Heart left ventricle (tissue), 16 donors: ENCODE measurements around the gene CCNA2. TPM values are rescaled to one million over a fixed set of nuclear protein-coding genes. Genes with fewer than 3 reads are reported as not detected.

ENCODE experiments used
- ATAC-seq, 4 donors: fragments of 200-7000 bp; cut with Tn5 transposase; one replicate each; pipeline ENCODE4 v1.9.1; 2020 to 2022; ENCODE audit warnings: moderate library complexity in 4 of 4, mild to moderate bottlenecking in 3 of 4, moderate number of reproducible peaks in 1 of 4
- DNase-seq, 5 donors: peaks; one replicate each; pipeline ENCODE4 v3.0.0-alpha.2; 2020
- H3K27ac ChIP-seq, 12 donors: fragments of 200-600 bp; sonication (generic) in 4 of 12; one replicate each; pipeline versions ENCODE4 v1.5.0 to v1.8.0; 2016 to 2022; ENCODE audit warnings: mild to moderate bottlenecking in 2 of 12
- H3K27me3 ChIP-seq, 9 donors: fragments of 200-600 bp; sonication (generic) in 2 of 9; one replicate each; pipeline versions ENCODE4 v1.5.1 to v1.8.0; 2016 to 2022; ENCODE audit warnings: mild to moderate bottlenecking in 3 of 9
- H3K36me3 ChIP-seq, 9 donors: fragments of 200-600 bp; sonication (generic) in 2 of 9; one replicate each; pipeline versions ENCODE4 v1.5.0 to v1.8.0; 2018 to 2022; ENCODE audit warnings: mild to moderate bottlenecking in 2 of 9
- H3K4me1 ChIP-seq, 12 donors: fragments of 200-600 bp; sonication (generic) in 4 of 12; one replicate each; pipeline versions ENCODE4 v1.5.0 to v1.8.0; 2016 to 2022; ENCODE audit warnings: mild to moderate bottlenecking in 3 of 12
- H3K4me3 ChIP-seq, 12 donors: fragments of 200-600 bp; sonication (generic) in 4 of 12; one replicate each; pipeline versions ENCODE4 v1.5.0 to v1.8.0; 2017 to 2022; ENCODE audit warnings: mild to moderate bottlenecking in 9 of 12, moderate library complexity in 4 of 12
- H3K9me3 ChIP-seq, 12 donors: fragments of 200-600 bp; sonication (generic) in 4 of 12; one replicate each; pipeline versions ENCODE4 v1.5.0 to v1.8.0; 2016 to 2022; ENCODE audit warnings: mild to moderate bottlenecking in 1 of 12
- CTCF ChIP-seq, 12 donors: fragments of 200-600 bp; sonication (generic) in 4 of 12; IDR thresholded peaks; one replicate each; pipeline versions ENCODE4 v1.5.0 to v1.8.0; 2018 to 2022; ENCODE audit warnings: antibody characterized with exemption in 12 of 12, mild to moderate bottlenecking in 5 of 12
- POLR2A ChIP-seq, 2 donors: fragments of 450-650 bp; IDR thresholded peaks; one replicate each; pipeline ENCODE4 v1.6.1; 2017; ENCODE audit warnings: antibody characterized with exemption in 2 of 2, mild to moderate bottlenecking in 2 of 2, moderate library complexity in 2 of 2
- WGBS, 4 donors: extraction: QIAGEN DNeasy Blood & Tissue Kit in 2 of 4; methylation state at CpG; one replicate each; pipeline versions ENCODE4 v1.1.5 to v1.1.7; 2013 to 2018; 5-methylcytosine and 5-hydroxymethylcytosine counted together
- intact Hi-C, 10 donors: fragments of 100-400 bp; cut with DNase I; formaldehyde crosslinking; loops; one replicate each; pipeline versions ENCODE4 v1.11.1 to v1.14.2; 2022
- polyA plus RNA-seq, 2 donors: library from polyadenylated mRNA; stranded (reverse); fragments of 200-250 nt; gene quantifications; one replicate each; pipeline ENCODE4 v1.2.3, GENCODE V29; 2013
- total RNA-seq, 9 donors: library from RNA; depleted of rRNA in 2 of 9; stranded (reverse); fragments of >200 nt in 2 of 9; fragmentation: NEBNext Ultra II Directional in 3 of 9; extraction: Animal tissue kit (Norgen Biotek cat#: 25700) in 3 of 9; gene quantifications; one replicate each; pipeline versions ENCODE4 v1.1.0 to v1.2.4, GENCODE V29; 2016 to 2023
- donor health status: ischemic (EF 13 %, LVEDD 7.1; RV severe dilation, severe dysfunction).
- donor health status: healthy with polysubstance abuse.
- donor health status: DM: no; HTN: yes; CAD: no.
- donor health status: DM: no; HTN: no; CAD: no.
- donor health status: ischemic (EF 25% LVEDD 6.9; RV normal size, moderate dysfunction).
- donor health status: ischemic (EF 25% LVEDD 5.7; RV mildly dilated, moderate dysfunction).
- donor health status: healthy.
- donor health status: DM: yes; HTN: yes; CAD: no.
- donor health status: ischemic (EF 35%, LVEDD 5.7; RV mildly dilated, moderate dysfunction).
- donor health status: nonischemic (EF 11% LVEDD 7.7; RV severe dilation, severe dysfunction).
- donor health status: DM: yes; HTN: yes; CAD: no.
- donor health status: PGD.
- donor health status: ischemic (EF 29% LVEDD 5.4; RV normal size, mild dysfunction).
- donor health status: nonischemic (EF 23%, LVEDD 6.1; RV moderate dilation, normal function).

CCNA2 gene
- total and polyA plus RNA-seq, 11 donors, result 0.09 to 9.4 (median 0.40) TPM; not detected in 1

- 0 to 1% (median 0%) methylated on average over 33 to 48 of the region's 48 CpGs for WGBS, 4 donors
- peaks cover 0 to 39% (median 36%) of the 10 kb centered on the region in 9 donors for H3K36me3 ChIP-seq
- TF ChIP-seq CTCF (IDR thresholded peaks at IDR 0.05) (no peak), POLR2A (IDR thresholded peaks at IDR 0.05) (peak in 1 of 2 donors; percentile 72)
- H3K4me1 ChIP-seq, result peaks cover 0 to 30% (median 11%) of the 10 kb centered on the region in 12 donors
- H3K4me3 ChIP-seq, result peak within 1 kb of the TSS; percentile 65 to 98 (median 85)
- DNase-seq (peak; percentile 95 to 97 (median 95)), ATAC-seq (peak; percentile 96 to 98 (median 98))
- no peaks in the 10 kb centered on the region for H3K9me3 ChIP-seq
- H3K27ac ChIP-seq, result peak within 1 kb of the TSS; percentile 73 to 95 (median 91)
- H3K27me3 ChIP-seq, result no peaks in the 10 kb centered on the region
- intact Hi-C loops, result loop anchor here in 3 of 10 donors (1.0 to 5.0 kb wide), 5 partner anchors 22 to 105 kb away; partner anchors contain the start of genes ANXA5 (in 2 of the 3), BBS7 (in 1 of the 3) and CCNA2 (in 1 of the 3)
Observed at GRCh38 chr4:121800961-121801714, 22.5 kb downstream of the CCNA2 start, which contains the start of gene EXOSC9. Gene EXOSC9 (plus strand): TSS chr4:121801323. CDS start chr4:121801425, 102 bp downstream.

GRCh38 chr4:121800638-121800960 is 23.1 kb downstream of the CCNA2 start:
- intact Hi-C loops, result loop anchor here in 1 of 10 donors (2.0 to 5.0 kb wide), 3 partner anchors 24 to 104 kb away; partner anchors contain the start of genes ANXA5 and BBS7
- H3K27ac ChIP-seq, result peak overlapping the region; percentile 73 to 95 (median 91)
- TF ChIP-seq CTCF (IDR thresholded peaks at IDR 0.05) (no peak), POLR2A (IDR thresholded peaks at IDR 0.05) (no peak)
- no peak for DNase-seq
- 35 to 62% (median 42%) methylated on average over 8 of the region's 8 CpGs for WGBS, 4 donors
- H3K4me1 ChIP-seq, result peaks cover 0 to 30% (median 11%) of the 10 kb centered on the region in 12 donors
- peaks cover 0 to 33% (median 30%) of the 10 kb centered on the region in 9 donors for H3K36me3 ChIP-seq
- no peaks in the 10 kb centered on the region for H3K9me3 ChIP-seq
- peak in 3 of 4 donors; percentile 15 to 38 (median 33) for ATAC-seq
- H3K4me3 ChIP-seq, result peak overlapping the region; percentile 65 to 98 (median 85)
- no peaks in the 10 kb centered on the region for H3K27me3 ChIP-seq

GRCh38 chr4:121799867-121800501 is 23.7 kb downstream of the CCNA2 start:
- H3K9me3 ChIP-seq, result no peaks in the 10 kb centered on the region
- H3K36me3 ChIP-seq, result peaks cover 0 to 27% (median 24%) of the 10 kb centered on the region in 9 donors
- intact Hi-C loops, result loop anchor here in 1 of 10 donors (2.0 to 5.0 kb wide), 3 partner anchors 25 to 103 kb away; partner anchors contain the start of genes ANXA5 and BBS7
- DNase-seq, result no peak
- no peaks in the 10 kb centered on the region for H3K27me3 ChIP-seq
- peak overlapping the region in 1 of 12 donors; percentile 74 for H3K4me3 ChIP-seq
- peaks cover 0 to 30% (median 11%) of the 10 kb centered on the region in 12 donors for H3K4me1 ChIP-seq
- ATAC-seq, result no peak
- H3K27ac ChIP-seq, result peak overlapping the region in 5 of 12 donors; percentile 81 to 95 (median 93)
- TF ChIP-seq POLR2A (IDR thresholded peaks at IDR 0.05), result no peak
- TF ChIP-seq CTCF (IDR thresholded peaks at IDR 0.05), result no peak
- WGBS, 4 donors, result 90 to 94% (median 92%) methylated on average over 3 of the region's 3 CpGs
